Fibroblast of peridontal ligament (primary cell): Measurements from ENCODE around the gene RASD1.

Source experiments
- DNase-seq: peaks from one replicate; pipeline ENCODE4 v3.0.0-alpha.2; 2010; ENCODE audit errors: extremely low read depth

The RASD1 gene

DNA sequence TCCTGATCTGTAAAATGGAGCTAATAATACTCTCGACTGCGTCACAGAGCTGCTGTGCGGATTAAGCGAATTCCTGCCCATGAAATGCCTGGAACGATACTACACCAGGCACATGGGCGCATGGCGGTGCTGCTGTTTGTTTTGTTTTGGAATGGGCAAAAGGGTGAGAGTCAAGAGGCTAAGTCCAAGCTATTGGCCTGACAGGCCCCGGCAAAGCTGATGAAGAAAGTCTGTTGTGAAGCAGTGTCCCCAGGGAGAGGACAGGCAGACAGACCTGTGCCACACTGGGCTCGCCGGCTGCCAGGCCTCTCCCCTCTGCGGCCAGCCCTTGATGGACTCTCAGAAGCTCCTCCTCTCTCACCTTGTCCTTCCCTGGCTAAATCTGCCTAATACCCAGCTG is 31.3 kb upstream of the RASD1 start:
- DNase-seq = no peak

- DNase-seq = no peak
Observed at GRCh38 chr17:17526369-17526768, 30.2 kb upstream of the RASD1 start.

- DNase-seq = no peak
Observed at GRCh38 chr17:17525956-17526355, 29.8 kb upstream of the RASD1 start.

DNA sequence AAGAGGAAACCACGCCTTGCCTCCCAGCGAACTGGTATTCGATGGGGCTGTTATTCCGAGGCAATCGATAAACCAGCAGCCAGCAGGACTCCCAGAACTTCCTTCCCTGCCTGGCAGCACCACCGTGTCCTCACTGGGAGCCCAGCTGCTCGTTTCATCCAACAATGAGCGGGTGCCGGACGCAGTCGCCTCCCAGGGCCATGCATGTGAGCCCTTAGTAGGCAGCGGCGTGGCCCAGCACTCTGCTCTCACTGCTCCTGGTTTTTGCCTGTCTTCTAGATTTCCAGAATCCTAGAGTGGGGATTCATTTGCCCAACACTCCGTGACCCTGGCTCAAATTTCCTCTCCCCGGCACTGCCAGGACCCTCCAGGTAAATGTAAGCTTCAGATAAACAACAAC is 29.1 kb upstream of the RASD1 start:
- no peak for DNase-seq

GRCh38 chr17:17523731-17524490 is 27.7 kb upstream of the RASD1 start:
- DNase-seq = no peak

DNA sequence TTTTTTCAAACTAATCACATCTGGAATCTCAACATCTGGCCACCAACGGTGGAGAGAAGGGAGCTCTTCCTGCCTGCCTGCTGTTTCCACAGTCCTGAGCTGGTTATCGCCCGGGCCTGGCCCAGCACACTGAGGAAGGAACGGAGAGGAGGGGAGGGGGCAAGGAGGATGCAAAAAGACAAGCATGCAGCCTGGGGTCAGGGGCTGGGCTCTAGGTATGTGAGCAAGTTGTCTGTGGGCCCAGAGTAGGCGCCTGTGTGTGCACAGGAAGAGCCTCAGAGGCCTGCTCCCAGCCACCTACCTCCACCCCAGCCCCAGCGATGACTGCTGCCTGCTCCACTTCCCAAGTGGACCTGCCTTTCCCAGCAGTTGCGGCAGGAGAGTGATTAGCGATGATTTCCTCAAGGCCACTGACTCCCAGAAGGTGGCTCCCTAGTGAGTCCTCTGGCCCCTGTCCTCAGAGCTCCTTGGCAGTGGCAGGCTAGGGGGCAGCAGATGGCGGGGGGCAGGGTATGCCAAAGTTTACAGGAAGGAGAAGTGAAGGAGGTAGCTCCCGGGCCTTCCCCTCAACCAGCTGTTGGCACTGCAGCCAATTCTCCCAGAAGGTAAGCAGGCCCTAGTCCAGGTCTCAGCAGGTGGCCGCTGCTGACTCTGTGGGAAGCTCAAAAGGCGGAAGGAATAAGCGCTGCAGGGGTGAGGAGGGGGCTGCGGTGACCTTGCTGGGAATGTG is 27.0 kb upstream of the RASD1 start:
- no peak for DNase-seq

DNA sequence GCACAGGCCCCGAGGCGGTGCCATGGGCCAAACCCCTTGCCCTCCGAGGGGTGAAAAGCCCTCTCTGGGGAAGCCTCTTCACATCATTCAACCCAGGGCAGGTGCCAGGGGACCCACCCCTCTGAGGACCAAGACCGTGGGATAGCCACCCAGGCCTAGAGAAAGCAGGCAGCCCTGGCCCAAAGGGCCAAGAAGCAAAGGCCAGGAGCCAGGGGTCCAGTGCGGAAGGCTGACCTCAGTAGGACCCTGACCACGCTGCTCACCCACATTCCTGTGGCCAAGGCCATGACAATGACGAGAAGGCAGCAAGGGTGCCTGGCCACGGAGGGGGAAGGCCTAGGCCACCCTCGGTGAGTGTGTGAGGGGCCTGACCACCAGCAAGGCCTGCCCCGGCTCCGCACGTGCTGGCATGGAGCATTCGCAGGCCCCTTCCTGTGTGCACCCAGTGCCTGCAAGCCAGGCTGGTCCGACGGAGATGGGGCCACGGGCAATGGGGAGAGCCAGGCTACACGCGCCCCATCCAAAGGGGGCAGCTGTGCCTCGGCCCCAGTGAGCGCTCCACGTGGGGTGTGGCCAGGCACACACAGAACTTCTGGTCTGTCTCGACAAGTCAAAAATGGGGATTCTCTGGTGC is 24.5 kb upstream of the RASD1 start:
- DNase-seq = no peak

GRCh38 chr17:17519886-17520285 is 23.7 kb upstream of the RASD1 start:
- DNase-seq = no peak

- DNase-seq = no peak
Observed at GRCh38 chr17:17518951-17519350, 22.8 kb upstream of the RASD1 start.

GRCh38 chr17:17518014-17518413 is 21.8 kb upstream of the RASD1 start:
- DNase-seq = no peak

- no peak for DNase-seq
Observed at GRCh38 chr17:17516941-17517720, 20.9 kb upstream of the RASD1 start.

GRCh38 chr17:17515934-17516930 is 20.0 kb upstream of the RASD1 start:
- DNase-seq = peak; percentile 79

GRCh38 chr17:17514993-17515933 is 19.1 kb upstream of the RASD1 start:
- DNase-seq = peak; percentile 97

DNA sequence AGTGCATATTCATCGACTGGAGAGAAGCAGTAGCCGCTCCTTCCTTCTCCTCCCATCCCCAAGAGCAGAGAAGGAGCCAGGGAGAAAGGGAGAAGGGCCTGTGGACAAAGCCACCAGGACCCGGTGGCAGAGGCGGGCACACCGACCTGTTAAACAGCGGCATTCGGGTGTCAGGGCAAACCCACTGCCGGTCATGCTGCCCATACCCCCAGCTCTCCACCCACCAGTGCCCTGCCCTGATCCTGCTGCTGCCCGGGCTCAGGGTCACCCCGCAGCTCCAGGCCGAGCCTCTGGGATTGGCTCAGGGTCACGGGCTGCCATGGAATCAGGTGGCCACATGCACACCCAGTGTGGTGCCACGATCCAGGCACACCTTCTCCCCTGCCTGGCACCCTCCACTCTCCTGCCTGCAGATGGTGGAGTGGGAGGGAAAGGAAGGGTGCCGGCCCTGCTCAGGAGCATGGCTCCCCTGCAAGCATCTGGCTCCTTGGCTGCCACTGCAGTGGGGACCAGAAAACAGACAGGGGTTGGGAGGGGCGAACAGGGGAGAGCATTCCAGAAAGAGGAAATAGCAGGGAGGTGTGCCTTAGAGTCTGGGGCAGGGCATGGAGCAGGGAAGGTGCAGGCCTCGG is 18.3 kb upstream of the RASD1 start:
- no peak for DNase-seq

- no peak for DNase-seq
Observed at GRCh38 chr17:17513626-17514025, 17.4 kb upstream of the RASD1 start.

DNA sequence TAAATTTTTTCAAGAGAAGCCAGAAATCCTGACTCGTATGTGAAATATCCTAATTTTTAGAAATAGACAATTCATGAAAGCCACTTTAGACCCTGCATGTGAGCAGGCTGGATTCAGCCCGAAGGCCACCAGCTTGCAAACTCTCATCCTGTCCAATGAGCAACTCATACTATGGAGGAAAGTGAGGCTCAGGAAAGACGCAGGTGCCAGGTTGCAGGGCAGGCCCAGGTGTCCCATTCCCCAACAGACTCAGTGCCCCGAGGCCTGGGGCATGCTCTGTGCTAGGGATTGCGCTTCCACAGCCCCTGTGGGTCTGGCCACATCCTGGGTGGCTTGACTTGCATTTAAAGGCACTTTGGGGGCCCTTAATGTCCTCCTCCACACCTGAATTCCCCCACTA is 16.7 kb upstream of the RASD1 start:
- no peak for DNase-seq

- DNase-seq = peak; percentile 83
Observed at GRCh38 chr17:17511881-17512858, 16.0 kb upstream of the RASD1 start.

GRCh38 chr17:17511293-17511741 is 15.1 kb upstream of the RASD1 start:
- DNase-seq = no peak
